SK-N-SH (cell line): ENCODE results near the gene MVB12B. TPM values are rescaled to one million over a fixed set of nuclear protein-coding genes. Genes with fewer than 3 reads are reported as not detected.

Experiments
- CTCF ChIA-PET: fragments of 300-600, 350-600 bp; formaldehyde crosslinking; extraction: SDS; loops from one replicate; lab custom pipeline; 2021; lab: Yijun Ruan, JAX
- POLR2A ChIA-PET: fragments of 350-600 bp; sonication (Branson Sonifier 250); formaldehyde crosslinking; extraction: SDS; loops from one replicate; lab custom pipeline; 2020; ENCODE audit warnings: antibody characterized with exemption, inconsistent platforms; lab: Yijun Ruan, JAX
- DNase-seq: peaks from one replicate; pipeline ENCODE4 v3.0.0; 2012
- H2AFZ ChIP-seq: fragments of 200-600 bp; sonication (generic); 2 replicates; pipeline ENCODE4 v1.8.1; 2016; ENCODE audit warnings: antibody characterized with exemption, mild to moderate bottlenecking, low read depth
- H3F3A ChIP-seq: fragments of 200-600 bp; sonication (generic); replicated peaks from 2 replicates; pipeline ENCODE3; 2016; ENCODE audit warnings: antibody characterized with exemption, mild to moderate bottlenecking; ENCODE audit not compliant: insufficient read depth
- H3K27ac ChIP-seq, 2 experiments: fragments of 200-500 bp in 1 of 2; fragments of 200-600 bp in 1 of 2; sonication (Bioruptor generic) in 1 of 2; sonication (generic), shearing (Covaris generic) in 1 of 2; 2 replicates each; pipeline versions ENCODE4 v1.5.1 to v1.6.1; 2014 to 2016; ENCODE audit warnings: low read depth in 2 of 2, inconsistent platforms in 1 of 2, low read length in 1 of 2, mild to moderate bottlenecking in 1 of 2, mixed read lengths in 1 of 2
- H3K27me3 ChIP-seq: fragments of 200-600 bp; sonication (generic), shearing (Covaris generic); 2 replicates; pipeline ENCODE4 v1.6.1; 2016; ENCODE audit warnings: mixed run types; ENCODE audit not compliant: insufficient read depth
- H3K36me3 ChIP-seq, 2 experiments: fragments of 200-500 bp in 1 of 2; fragments of 200-600 bp in 1 of 2; sonication (Bioruptor generic) in 1 of 2; sonication (generic) in 1 of 2; replicated peaks in 1 of 2; 2 replicates each; pipeline versions ENCODE3 to v1.5.1; 2014 to 2016; ENCODE audit warnings: low read length in 1 of 2, mild to moderate bottlenecking in 1 of 2; ENCODE audit not compliant: insufficient read depth in 2 of 2, control insufficient read depth in 1 of 2
- H3K4me1 ChIP-seq, 2 experiments: fragments of 200-500 bp in 1 of 2; fragments of 200-600 bp in 1 of 2; sonication (Bioruptor generic) in 1 of 2; sonication (generic), shearing (Covaris generic) in 1 of 2; 2 replicates each; pipeline versions ENCODE4 v1.5.1 to v1.6.1; 2014 to 2016; ENCODE audit warnings: low read depth in 1 of 2, low read length in 1 of 2, mixed run types in 1 of 2; ENCODE audit not compliant: insufficient read depth in 2 of 2, control insufficient read depth in 1 of 2
- H3K4me2 ChIP-seq: fragments of 200-600 bp; sonication (generic), shearing (Covaris generic); 2 replicates; pipeline ENCODE4 v1.6.1; 2017; ENCODE audit warnings: mixed run types
- H3K4me3 ChIP-seq, 2 experiments: fragments of 200-500 bp in 1 of 2; fragments of 200-600 bp in 1 of 2; sonication (Bioruptor generic) in 1 of 2; sonication (generic), shearing (Covaris generic) in 1 of 2; 2 replicates each; pipeline versions ENCODE4 v1.5.1 to v1.8.1; 2014 to 2016; ENCODE audit warnings: low read depth in 2 of 2, inconsistent platforms in 1 of 2, low read length in 1 of 2, mild to moderate bottlenecking in 1 of 2, mixed read lengths in 1 of 2, moderate library complexity in 1 of 2
- H3K79me2 ChIP-seq: fragments of 200-600 bp; sonication (generic); 2 replicates; pipeline ENCODE4 v1.8.1; 2017; ENCODE audit warnings: mild to moderate bottlenecking; ENCODE audit not compliant: insufficient read depth
- H3K9ac ChIP-seq: fragments of 200-600 bp; sonication (generic); 2 replicates; pipeline ENCODE4 v1.6.1; 2017; ENCODE audit warnings: mixed run types
- H3K9me2 ChIP-seq: fragments of 200-600 bp; sonication (generic); 2 replicates; pipeline ENCODE4 v1.6.1; 2017; ENCODE audit warnings: mixed run types
- H3K9me3 ChIP-seq: fragments of 200-600 bp; sonication (generic); 2 replicates; pipeline ENCODE4 v1.6.1; 2017; ENCODE audit warnings: mixed run types, mild to moderate bottlenecking, moderate library complexity
- H4K20me1 ChIP-seq: fragments of 200-600 bp; sonication (generic); 2 replicates; pipeline ENCODE4 v1.6.1; 2017; ENCODE audit warnings: mild to moderate bottlenecking, mixed run types; ENCODE audit not compliant: insufficient read depth
- CHD2 ChIP-seq: fragments of 150-350 bp; IDR thresholded peaks from 2 replicates; pipeline ENCODE4 v1.6.1; 2018; ENCODE audit warnings: low read length; ENCODE audit not compliant: partially characterized antibody
- CTCF ChIP-seq: fragments of 200-600 bp; sonication (generic); IDR thresholded peaks from 2 replicates; pipeline ENCODE4 v1.6.1; 2017; ENCODE audit warnings: antibody characterized with exemption, mild to moderate bottlenecking, moderate library complexity
- ELF1 ChIP-seq: IDR thresholded peaks from 2 replicates; pipeline ENCODE4 v1.4.0; 2012
- FOSL2 ChIP-seq: IDR thresholded peaks from 2 replicates; pipeline ENCODE4 v1.4.0; 2012; ENCODE audit warnings: low read depth, mild to moderate bottlenecking, moderate library complexity, borderline replicate concordance
- FOXJ3 ChIP-seq: sonication (generic); formaldehyde crosslinking; IDR thresholded peaks from 2 replicates; pipeline ENCODE4 v1.5.1; 2020; ENCODE audit warnings: mild to moderate bottlenecking, missing genetic modification reagents
- FOXM1 ChIP-seq: IDR thresholded peaks from 2 replicates; pipeline ENCODE4 v1.4.0; 2012; ENCODE audit warnings: low read depth, mild to moderate bottlenecking
- GABPA ChIP-seq: IDR thresholded peaks from 2 replicates; pipeline ENCODE4 v1.4.0; 2012; ENCODE audit warnings: low read depth, mild to moderate bottlenecking
- IRF3 ChIP-seq: fragments of 150-350 bp; IDR thresholded peaks from 2 replicates; pipeline ENCODE4 v1.6.1; 2016; ENCODE audit warnings: mild to moderate bottlenecking, low read depth, low read length
- MEF2A ChIP-seq: IDR thresholded peaks from 2 replicates; pipeline ENCODE4 v1.4.0; 2012; ENCODE audit warnings: low read depth, borderline replicate concordance
- NFIC ChIP-seq: IDR thresholded peaks from 2 replicates; pipeline ENCODE4 v1.4.0; 2012; ENCODE audit warnings: borderline replicate concordance
- PBX3 ChIP-seq: IDR thresholded peaks from 2 replicates; pipeline ENCODE4; 2012
- RFX5 ChIP-seq: IDR thresholded peaks from 2 replicates; pipeline ENCODE4 v1.6.1; 2012; ENCODE audit warnings: mild to moderate bottlenecking, improper control_type of control experiment, low read length
- RXRA ChIP-seq: IDR thresholded peaks from 2 replicates; pipeline ENCODE4 v1.4.0; 2012; ENCODE audit warnings: low read depth, mild to moderate bottlenecking, borderline replicate concordance
- SIN3A ChIP-seq: IDR thresholded peaks from 2 replicates; pipeline ENCODE4 v1.6.1; 2012; ENCODE audit warnings: low read depth, mild to moderate bottlenecking, low read length, moderate library complexity, borderline replicate concordance
- SMC3 ChIP-seq: IDR thresholded peaks from 2 replicates; pipeline ENCODE4 v1.6.1; 2012; ENCODE audit warnings: low read depth, low read length, improper control_type of control experiment
- TAF1 ChIP-seq: IDR thresholded peaks from 2 replicates; pipeline ENCODE4 v1.6.1; 2012; ENCODE audit warnings: low read depth, mild to moderate bottlenecking, low read length, moderate library complexity, borderline replicate concordance
- TCF12 ChIP-seq: IDR thresholded peaks from 2 replicates; pipeline ENCODE4 v1.4.0; 2012
- TEAD4 ChIP-seq: IDR thresholded peaks from 2 replicates; pipeline ENCODE4 v1.4.0; 2012; ENCODE audit warnings: mild to moderate bottlenecking, borderline replicate concordance; ENCODE audit not compliant: insufficient read depth
- USF1 ChIP-seq: IDR thresholded peaks from 2 replicates; pipeline ENCODE4 v1.4.0; 2012; ENCODE audit warnings: low read depth, borderline replicate concordance
- WGBS: methylation state at CpG from one replicate; pipeline ENCODE4 v1.1.6; 2017; ENCODE audit warnings: low lambda C conversion rate; 5-methylcytosine and 5-hydroxymethylcytosine counted together
- polyA plus RNA-seq, 3 experiments: library from polyadenylated mRNA; depleted of rRNA; stranded (reverse); fragments of >200 nt; gene quantifications; 2 replicates each; pipeline ENCODE4 v1.2.3, GENCODE V29; 2012

Gene MVB12B
- polyA plus RNA-seq, 1 of the 3 experiments (the other 2 are of a cell fraction) = 5.1 TPM

GRCh38 chr9:126461608-126462007 is 135.0 kb downstream of the MVB12B start:
- no peaks in the 10 kb centered on the region for H3K9me3 ChIP-seq
- POLR2A ChIA-PET = no interaction called here
- 94% methylated on average over 17 of the region's 17 CpGs for WGBS
- H3K4me2 ChIP-seq = no peak overlapping the region
- no peaks in the 10 kb centered on the region for H3K27me3 ChIP-seq
- no peaks in the 10 kb centered on the region for H3F3A ChIP-seq
- TF ChIP-seq SMC3 = no peak
- no peak overlapping the region for H2AFZ ChIP-seq
- no peaks in the 10 kb centered on the region for H3K9me2 ChIP-seq
- DNase-seq = no peak
- no peaks in the 10 kb centered on the region for H4K20me1 ChIP-seq
- H3K4me1 ChIP-seq = peaks cover 0 to 7% of the 10 kb centered on the region in 2 experiments; a peak in 1 of 4 replicates
- no peaks in the 10 kb centered on the region for H3K79me2 ChIP-seq
- no peak overlapping the region for H3K4me3 ChIP-seq
- CTCF ChIA-PET = interaction anchor here (0.9 to 1.1 kb wide), 2 partner anchors 8 to 12 kb away, joined by 4 to 7 read pairs; no protein-coding TSS in a partner anchor
- no peak overlapping the region for H3K9ac ChIP-seq
- no peak overlapping the region for H3K27ac ChIP-seq
- peaks cover 0 to 2% of the 10 kb centered on the region in 2 experiments for H3K36me3 ChIP-seq

- H3K36me3 ChIP-seq = peaks cover 0 to 2% of the 10 kb centered on the region in 2 experiments
- no peak overlapping the region for H2AFZ ChIP-seq
- 93% methylated on average over 3 of the region's 3 CpGs for WGBS
- ChIA-PET CTCF (interaction anchor here (1.0 to 2.6 kb wide), 5 partner anchors 10 to 64 kb away, joined by 4 to 7 read pairs (median 5); no protein-coding TSS in a partner anchor), POLR2A (no interaction called here)
- H3K9me2 ChIP-seq = no peaks in the 10 kb centered on the region
- DNase-seq = no peak
- no peak overlapping the region for H3K27ac ChIP-seq
- H3K9ac ChIP-seq = no peak overlapping the region
- H3K27me3 ChIP-seq = no peaks in the 10 kb centered on the region
- H3K4me3 ChIP-seq = no peak overlapping the region
- H3K4me1 ChIP-seq = peaks cover 0 to 7% of the 10 kb centered on the region in 2 experiments; a peak in 1 of 4 replicates
- no peaks in the 10 kb centered on the region for H4K20me1 ChIP-seq
- H3K4me2 ChIP-seq = no peak overlapping the region
- no peaks in the 10 kb centered on the region for H3K9me3 ChIP-seq
- no peaks in the 10 kb centered on the region for H3K79me2 ChIP-seq
- TF ChIP-seq SIN3A (no peak), FOXM1 (no peak), USF1 (no peak), FOXJ3 (CRISPR knock-in tag) (no peak), TEAD4 (no peak), CTCF (no peak), CHD2 (no peak), TCF12 (no peak), RFX5 (no peak), ELF1 (no peak), IRF3 (no peak), RXRA (no peak), TAF1 (no peak), GABPA (no peak), NFIC (no peak), PBX3 (no peak), FOSL2 (no peak), MEF2A (no peak)
- TF ChIP-seq, all 33 proteins: peak for 0
- no peaks in the 10 kb centered on the region for H3F3A ChIP-seq
These were observed 136.0 kb downstream of the MVB12B start for GRCh38 chr9:126462617-126463016.
